HS-27A (cell line): ENCODE results near the gene CDH13.
A peak's percentile ranks its signal among the peaks of the same experiment; 100 is the strongest.

Experiments used
- DNase-seq: peaks from one replicate; pipeline ENCODE4 v3.0.0-alpha.2; 2012; ENCODE audit warnings: low read depth, missing footprints

Gene CDH13

GRCh38 chr16:83307594-83307992 is 680.8 kb downstream of the CDH13 start:
- DNase-seq = no peak

- DNase-seq = no peak
These were observed 681.6 kb downstream of the CDH13 start for GRCh38 chr16:83308414-83308813.

- DNase-seq = no peak
These were observed 684.0 kb downstream of the CDH13 start for GRCh38 chr16:83310816-83311215.

- DNase-seq = no peak
These were observed 685.4 kb downstream of the CDH13 start for GRCh38 chr16:83312015-83312717.

GRCh38 chr16:83312718-83313245 is 686.0 kb downstream of the CDH13 start:
- no peak for DNase-seq

GRCh38 chr16:83315271-83315670 is 688.5 kb downstream of the CDH13 start:
- DNase-seq = no peak

GRCh38 chr16:83316458-83316857 is 689.7 kb downstream of the CDH13 start:
- DNase-seq = no peak

- no peak for DNase-seq
These were observed 691.6 kb downstream of the CDH13 start for GRCh38 chr16:83318390-83318789.

- no peak for DNase-seq
These were observed 702.2 kb downstream of the CDH13 start for GRCh38 chr16:83328936-83329335.

- no peak for DNase-seq
These were observed 702.7 kb downstream of the CDH13 start for GRCh38 chr16:83329441-83329840.

GRCh38 chr16:83330251-83330650 is 703.5 kb downstream of the CDH13 start:
- no peak for DNase-seq

- no peak for DNase-seq
These were observed 708.3 kb downstream of the CDH13 start for GRCh38 chr16:83335076-83335475.

- no peak for DNase-seq
These were observed 709.8 kb downstream of the CDH13 start for GRCh38 chr16:83336603-83337002.

GRCh38 chr16:83338138-83338537 is 711.4 kb downstream of the CDH13 start:
- DNase-seq = no peak

GRCh38 chr16:83338941-83339340 is 712.2 kb downstream of the CDH13 start:
- no peak for DNase-seq

GRCh38 chr16:83343935-83344366 is 717.2 kb downstream of the CDH13 start:
- peak; percentile 77 for DNase-seq

GRCh38 chr16:83345846-83346640 is 719.3 kb downstream of the CDH13 start:
- DNase-seq = no peak

- no peak for DNase-seq
These were observed 722.2 kb downstream of the CDH13 start for GRCh38 chr16:83348991-83349390.

GRCh38 chr16:83350481-83350880 is 723.7 kb downstream of the CDH13 start:
- DNase-seq = no peak

- DNase-seq = no peak
These were observed 725.1 kb downstream of the CDH13 start for GRCh38 chr16:83351846-83352245.

GRCh38 chr16:83353241-83353640 is 726.5 kb downstream of the CDH13 start:
- DNase-seq = no peak

GRCh38 chr16:83354015-83354414 is 727.2 kb downstream of the CDH13 start:
- DNase-seq = no peak

- no peak for DNase-seq
These were observed 728.9 kb downstream of the CDH13 start for GRCh38 chr16:83355570-83356218.
